GM15510 (cell line): ENCODE measurements around the gene SHISAL2A.

Experiments used
- POLR2A ChIP-seq: IDR thresholded peaks from 3 replicates; pipeline ENCODE4 v1.6.1; 2011; ENCODE audit warnings: borderline replicate concordance; ENCODE audit not compliant: insufficient read length; ENCODE audit errors: extremely low read depth

SHISAL2A gene

GRCh38 chr1:52665006-52665941 is 32.3 kb downstream of the SHISAL2A start:
- no peak for TF ChIP-seq POLR2A

GRCh38 chr1:52667290-52667689 is 34.3 kb downstream of the SHISAL2A start:
- TF ChIP-seq POLR2A: no peak

GRCh38 chr1:52667984-52668383 is 35.0 kb downstream of the SHISAL2A start:
- TF ChIP-seq POLR2A: no peak

- no peak for TF ChIP-seq POLR2A
Measured at GRCh38 chr1:52668711-52669110, 35.7 kb downstream of the SHISAL2A start.

GRCh38 chr1:52669696-52670095 is 36.7 kb downstream of the SHISAL2A start:
- TF ChIP-seq POLR2A: no peak

GRCh38 chr1:52670604-52671003 is 37.6 kb downstream of the SHISAL2A start:
- TF ChIP-seq POLR2A: no peak

- no peak for TF ChIP-seq POLR2A
Measured at GRCh38 chr1:52672946-52673345, 40.0 kb downstream of the SHISAL2A start.

GRCh38 chr1:52673513-52673912 is 40.5 kb downstream of the SHISAL2A start:
- no peak for TF ChIP-seq POLR2A

- no peak for TF ChIP-seq POLR2A
Measured at GRCh38 chr1:52674497-52675384, 41.8 kb downstream of the SHISAL2A start.

GRCh38 chr1:52676249-52676903 is 43.4 kb downstream of the SHISAL2A start:
- no peak for TF ChIP-seq POLR2A

GRCh38 chr1:52677076-52677806 is 44.3 kb downstream of the SHISAL2A start:
- no peak for TF ChIP-seq POLR2A

GRCh38 chr1:52679048-52679447 is 46.1 kb downstream of the SHISAL2A start:
- no peak for TF ChIP-seq POLR2A

GRCh38 chr1:52679498-52679897 is 46.5 kb downstream of the SHISAL2A start:
- TF ChIP-seq POLR2A: no peak

- TF ChIP-seq POLR2A: no peak
Measured at GRCh38 chr1:52680353-52680752, 47.4 kb downstream of the SHISAL2A start.
